Keratinocyte (primary cell): ENCODE measurements around the gene PRKAG2.

Experiments used
- CTCF ChIP-seq, 3 experiments: IDR thresholded peaks in 1 of 3; conservative IDR thresholded peaks in 1 of 3; optimal IDR thresholded peaks in 1 of 3; 2 replicates in 2 of 3; 3 replicates in 1 of 3; pipeline versions ENCODE3 to v1.5.1; 2011; ENCODE audit warnings: low read length in 3 of 3, mild to moderate bottlenecking in 3 of 3, moderate library complexity in 2 of 3, control low read depth in 1 of 3, inconsistent platforms in 1 of 3; ENCODE audit not compliant: insufficient read depth in 2 of 3; ENCODE audit errors: extremely low read depth in 1 of 3
- EZH2 ChIP-seq: IDR thresholded peaks from one replicate; pipeline ENCODE4 v1.6.1; 2012; ENCODE audit warnings: inconsistent platforms, mild to moderate bottlenecking, low read length, moderate library complexity

DNA sequence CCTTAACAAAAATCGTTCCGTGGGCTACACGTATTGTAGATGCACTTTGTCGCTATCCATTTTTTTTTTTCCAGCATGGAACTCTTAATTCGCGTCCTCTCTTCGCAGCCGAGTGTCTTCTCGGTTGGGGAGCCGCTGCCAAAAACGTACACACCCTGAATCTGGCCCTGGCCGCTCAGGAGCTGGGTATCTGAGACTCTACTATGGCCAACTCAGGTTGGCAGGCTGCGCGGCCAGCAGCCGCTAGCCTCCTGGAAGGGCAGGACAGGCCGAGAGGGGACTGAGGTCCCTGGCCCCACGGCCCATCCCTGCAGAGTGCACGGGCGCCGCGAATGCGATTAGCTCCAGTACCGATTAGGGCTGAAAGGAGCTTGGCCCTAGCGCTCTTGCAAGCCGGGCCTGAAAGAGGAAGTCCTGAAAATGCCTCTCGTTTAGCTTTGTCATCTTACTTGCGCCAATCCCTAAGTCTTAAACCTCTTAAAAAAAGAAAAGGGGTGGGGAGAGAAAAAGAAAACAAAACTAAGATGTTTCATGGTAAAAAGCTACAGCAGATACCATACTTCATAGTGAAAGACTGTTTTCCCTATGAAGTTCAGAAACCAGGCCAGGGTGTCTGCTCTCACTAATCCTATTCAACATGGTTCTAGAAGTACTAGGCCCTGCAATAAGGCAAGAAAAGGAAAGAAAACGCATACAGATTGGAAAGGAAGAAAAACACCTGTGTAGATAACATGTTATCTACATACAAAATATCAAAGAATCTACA is 244.0 kb downstream of the PRKAG2 start:
- TF ChIP-seq CTCF (optimal IDR thresholded peaks at IDR 0.05 in 1 of 3, IDR thresholded peaks at IDR 0.05 in 1 of 3, conservative IDR thresholded peaks at IDR 0.05 in 1 of 3; ENCODE audit: extremely low read depth in 1 of 3, insufficient read depth in 2 of 3, low read length in 3 of 3) (no peak), EZH2 (no peak)
